Thyroid gland (tissue), 4 donors: ENCODE results near the gene TERT.

ENCODE experiments used
- POLR2A ChIP-seq, 2 donors: fragments of 450-650 bp; IDR thresholded peaks; one replicate each; pipeline ENCODE4 v1.6.1; 2017; ENCODE audit warnings: antibody characterized with exemption in 2 of 2, mild to moderate bottlenecking in 2 of 2, moderate library complexity in 1 of 2
- TF ChIP-seq, protein P1 (sequence below), 6 experiments: fragments of 200-600 bp in 3 of 6; fragments of 450-650 bp in 3 of 6; sonication (generic) in 3 of 6; IDR thresholded peaks; one replicate each; pipeline ENCODE4 v1.5.1; 2016 to 2019; ENCODE audit warnings: antibody characterized with exemption in 6 of 6, mild to moderate bottlenecking in 2 of 6, inconsistent platforms in 1 of 6, moderate library complexity in 1 of 6

DNA sequence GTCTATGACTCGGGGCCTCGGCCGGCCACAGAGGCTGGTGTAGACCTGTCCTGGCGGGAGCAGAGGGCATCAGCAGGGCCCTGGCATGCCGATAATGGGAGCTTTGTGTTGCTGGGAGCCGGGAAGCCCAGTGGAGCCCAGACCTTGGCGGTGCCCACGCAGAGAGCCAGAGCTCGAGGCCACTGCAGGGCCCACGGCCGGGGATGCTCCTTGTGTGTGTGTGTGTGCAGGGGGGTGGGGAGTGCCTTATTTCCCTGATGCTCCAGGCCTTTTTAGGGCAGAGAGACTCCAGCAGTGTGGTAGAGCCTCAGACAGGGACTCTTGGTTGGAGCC is 75.1 kb downstream of the TERT start:
- TF ChIP-seq, protein P1, sequence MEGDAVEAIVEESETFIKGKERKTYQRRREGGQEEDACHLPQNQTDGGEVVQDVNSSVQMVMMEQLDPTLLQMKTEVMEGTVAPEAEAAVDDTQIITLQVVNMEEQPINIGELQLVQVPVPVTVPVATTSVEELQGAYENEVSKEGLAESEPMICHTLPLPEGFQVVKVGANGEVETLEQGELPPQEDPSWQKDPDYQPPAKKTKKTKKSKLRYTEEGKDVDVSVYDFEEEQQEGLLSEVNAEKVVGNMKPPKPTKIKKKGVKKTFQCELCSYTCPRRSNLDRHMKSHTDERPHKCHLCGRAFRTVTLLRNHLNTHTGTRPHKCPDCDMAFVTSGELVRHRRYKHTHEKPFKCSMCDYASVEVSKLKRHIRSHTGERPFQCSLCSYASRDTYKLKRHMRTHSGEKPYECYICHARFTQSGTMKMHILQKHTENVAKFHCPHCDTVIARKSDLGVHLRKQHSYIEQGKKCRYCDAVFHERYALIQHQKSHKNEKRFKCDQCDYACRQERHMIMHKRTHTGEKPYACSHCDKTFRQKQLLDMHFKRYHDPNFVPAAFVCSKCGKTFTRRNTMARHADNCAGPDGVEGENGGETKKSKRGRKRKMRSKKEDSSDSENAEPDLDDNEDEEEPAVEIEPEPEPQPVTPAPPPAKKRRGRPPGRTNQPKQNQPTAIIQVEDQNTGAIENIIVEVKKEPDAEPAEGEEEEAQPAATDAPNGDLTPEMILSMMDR (IDR thresholded peaks at IDR 0.05) = no peak
- no peak for TF ChIP-seq POLR2A (IDR thresholded peaks at IDR 0.05)
